Measurements from ENCODE around the gene BCR.

- TF ChIP-seq POLR2A (IDR thresholded peaks at IDR 0.05) (peak; percentile 17), POLR2AphosphoS5 (IDR thresholded peaks at IDR 0.05) (peak in 2 of 3 donors; percentile 33 to 79)
- TF ChIP-seq, protein P1, sequence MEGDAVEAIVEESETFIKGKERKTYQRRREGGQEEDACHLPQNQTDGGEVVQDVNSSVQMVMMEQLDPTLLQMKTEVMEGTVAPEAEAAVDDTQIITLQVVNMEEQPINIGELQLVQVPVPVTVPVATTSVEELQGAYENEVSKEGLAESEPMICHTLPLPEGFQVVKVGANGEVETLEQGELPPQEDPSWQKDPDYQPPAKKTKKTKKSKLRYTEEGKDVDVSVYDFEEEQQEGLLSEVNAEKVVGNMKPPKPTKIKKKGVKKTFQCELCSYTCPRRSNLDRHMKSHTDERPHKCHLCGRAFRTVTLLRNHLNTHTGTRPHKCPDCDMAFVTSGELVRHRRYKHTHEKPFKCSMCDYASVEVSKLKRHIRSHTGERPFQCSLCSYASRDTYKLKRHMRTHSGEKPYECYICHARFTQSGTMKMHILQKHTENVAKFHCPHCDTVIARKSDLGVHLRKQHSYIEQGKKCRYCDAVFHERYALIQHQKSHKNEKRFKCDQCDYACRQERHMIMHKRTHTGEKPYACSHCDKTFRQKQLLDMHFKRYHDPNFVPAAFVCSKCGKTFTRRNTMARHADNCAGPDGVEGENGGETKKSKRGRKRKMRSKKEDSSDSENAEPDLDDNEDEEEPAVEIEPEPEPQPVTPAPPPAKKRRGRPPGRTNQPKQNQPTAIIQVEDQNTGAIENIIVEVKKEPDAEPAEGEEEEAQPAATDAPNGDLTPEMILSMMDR (IDR thresholded peaks at IDR 0.05) = peak in 1 of 3 donors; percentile 33
Observed at GRCh38 chr22:23282089-23282501, 101.8 kb downstream of the BCR start.
